Stimulated activated naive B cell treated with anti-CD40 and anti-IgM and Interleukin-4, amounts not matched to agents 10 μg/mL and 1 μg/mL and 100 μg/mL, for 72 hours (primary cell): ENCODE measurements around the gene NOCT.

Source experiments
- ATAC-seq, 2 donors: fragments of 150-1000 bp; cut with Tn5 transposase; replicated peaks; 2 replicates each; pipeline ENCODE4 v1.10.0; 2021; ENCODE audit warnings: moderate library complexity in 1 of 2
- DNase-seq: peaks from one replicate; pipeline ENCODE4 v3.0.0; 2021
- H3K27ac Mint-ChIP-seq: one replicate; pipeline ENCODE4 v1.8.0; 2022; ENCODE audit warnings: mild to moderate bottlenecking, mixed read lengths
- H3K27me3 Mint-ChIP-seq, 2 donors: one replicate each; pipeline ENCODE4 v1.8.0; 2022; ENCODE audit warnings: mixed read lengths in 2 of 2
- H3K36me3 Mint-ChIP-seq, 2 donors: one replicate each; pipeline ENCODE4 v1.8.0; 2022; ENCODE audit warnings: mixed read lengths in 2 of 2, mild to moderate bottlenecking in 1 of 2
- H3K4me1 Mint-ChIP-seq, 2 donors: one replicate each; pipeline ENCODE4 v1.8.0; 2022; ENCODE audit warnings: mixed read lengths in 2 of 2, mild to moderate bottlenecking in 1 of 2
- H3K4me3 Mint-ChIP-seq, 2 donors: one replicate each; pipeline ENCODE4 v1.8.0; 2022; ENCODE audit warnings: mild to moderate bottlenecking in 2 of 2, mixed read lengths in 2 of 2, moderate library complexity in 1 of 2
- H3K9me3 Mint-ChIP-seq, 2 donors: one replicate each; pipeline ENCODE4 v1.8.0; 2022; ENCODE audit warnings: mixed read lengths in 2 of 2, mild to moderate bottlenecking in 1 of 2

NOCT gene

GRCh38 chr4:139015269-139015947 lies at the start of gene NOCT:
NOCT (plus strand) TSS chr4:139015781; CDS start chr4:139015982, 201 bp downstream.
- peaks cover 9 to 14% of the 10 kb centered on the region in 2 donors for H3K36me3 Mint-ChIP-seq
- peak within 1 kb of the TSS; percentile 99 for H3K27ac Mint-ChIP-seq
- H3K27me3 Mint-ChIP-seq: no peaks in the 10 kb centered on the region
- H3K9me3 Mint-ChIP-seq: no peaks in the 10 kb centered on the region
- H3K4me3 Mint-ChIP-seq: peak within 1 kb of the TSS; percentile 87 to 89
- peak; percentile 96 for DNase-seq
- ATAC-seq: peak; percentile 95 to 96
- peaks cover 22 to 30% of the 10 kb centered on the region in 2 donors for H3K4me1 Mint-ChIP-seq

GRCh38 chr4:138967313-138967712 lies 48.3 kb upstream of the NOCT start:
- no peak overlapping the region for H3K27ac Mint-ChIP-seq
- no peaks in the 10 kb centered on the region for H3K9me3 Mint-ChIP-seq
- DNase-seq (no peak), ATAC-seq (peak; percentile 72 to 88)
- no peaks in the 10 kb centered on the region for H3K36me3 Mint-ChIP-seq
- no peaks in the 10 kb centered on the region for H3K27me3 Mint-ChIP-seq
- no peak overlapping the region for H3K4me3 Mint-ChIP-seq
- peaks cover 0 to 3% of the 10 kb centered on the region in 2 donors for H3K4me1 Mint-ChIP-seq

DNA sequence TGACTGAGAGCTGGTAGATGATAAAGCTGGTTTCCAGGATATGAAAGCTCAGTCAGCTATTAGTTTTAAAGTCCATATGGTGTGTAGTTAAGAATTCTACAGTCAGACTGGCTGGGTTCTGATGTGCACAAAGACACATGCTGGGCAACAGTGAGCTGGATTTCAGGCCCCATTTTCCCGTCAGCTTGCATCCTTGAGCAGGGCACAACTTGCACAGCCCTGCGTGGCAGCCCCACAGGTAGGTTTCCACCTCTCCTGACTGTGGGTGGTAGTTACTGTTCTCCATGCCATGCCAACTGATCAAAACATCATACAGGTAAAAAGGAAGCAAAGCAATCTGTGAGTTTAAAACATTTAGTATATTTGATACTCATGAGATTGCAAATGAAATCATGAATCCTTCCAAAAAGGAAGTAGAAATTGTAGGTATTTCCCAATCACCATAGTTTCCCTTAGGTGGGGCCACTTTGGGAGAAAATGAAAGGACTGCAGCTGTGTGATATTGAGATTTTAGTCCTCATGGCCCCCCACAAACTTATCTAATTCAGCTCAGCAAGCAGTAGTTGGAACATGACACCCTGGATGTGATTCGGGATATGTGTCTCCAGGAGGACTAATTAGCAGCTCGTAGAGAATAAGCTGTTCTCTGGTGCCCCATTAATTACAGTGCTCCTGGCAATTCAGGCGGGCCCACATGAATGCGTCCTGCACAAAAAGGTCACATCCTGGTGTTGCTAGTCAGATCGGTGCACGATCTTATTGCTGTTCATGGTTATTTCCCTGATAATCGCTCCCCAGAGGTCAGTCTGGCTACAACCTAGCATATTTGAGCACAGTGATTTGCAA lies 42.4 kb upstream of the NOCT start:
- H3K36me3 Mint-ChIP-seq: no peaks in the 10 kb centered on the region
- H3K4me1 Mint-ChIP-seq: peaks cover 11 to 17% of the 10 kb centered on the region in 2 donors
- no peaks in the 10 kb centered on the region for H3K27me3 Mint-ChIP-seq
- no peak overlapping the region for H3K4me3 Mint-ChIP-seq
- DNase-seq (no peak), ATAC-seq (no peak)
- H3K9me3 Mint-ChIP-seq: no peaks in the 10 kb centered on the region
- H3K27ac Mint-ChIP-seq: no peak overlapping the region

DNA sequence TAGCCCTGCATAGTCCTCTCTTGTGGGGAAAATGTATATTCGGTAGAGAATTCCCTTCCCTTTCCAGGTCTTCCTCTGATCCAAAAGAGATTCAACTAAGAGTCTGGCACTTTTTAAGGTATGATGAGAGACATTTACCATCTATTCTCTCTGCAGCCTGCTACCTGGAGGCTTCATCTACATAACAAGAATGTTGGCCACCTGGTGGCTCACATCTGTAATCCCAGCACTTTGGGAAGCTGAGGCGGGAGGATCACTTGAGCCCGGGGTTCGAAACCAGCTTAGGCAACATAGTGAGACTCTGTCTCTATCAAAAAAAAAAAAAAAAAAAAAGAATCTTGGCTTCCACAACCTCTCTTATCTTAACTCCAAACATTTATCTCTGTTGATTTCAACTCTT lies 40.4 kb upstream of the NOCT start:
- H3K4me1 Mint-ChIP-seq: peaks cover 8 to 22% of the 10 kb centered on the region in 2 donors
- no peak overlapping the region for H3K4me3 Mint-ChIP-seq
- no peaks in the 10 kb centered on the region for H3K9me3 Mint-ChIP-seq
- DNase-seq: no peak
- no peaks in the 10 kb centered on the region for H3K27me3 Mint-ChIP-seq
- no peak for ATAC-seq
- no peak overlapping the region for H3K27ac Mint-ChIP-seq
- no peaks in the 10 kb centered on the region for H3K36me3 Mint-ChIP-seq

- Mint-ChIP-seq H3K9me3 (no peaks in the 10 kb centered on the region), H3K27ac (peak overlapping the region; percentile 59), H3K4me1 (peaks cover 8 to 22% of the 10 kb centered on the region in 2 donors), H3K36me3 (no peaks in the 10 kb centered on the region), H3K27me3 (no peaks in the 10 kb centered on the region), H3K4me3 (no peak overlapping the region)
- no peak for DNase-seq
- ATAC-seq: no peak
Observed at GRCh38 chr4:138976526-138976925, 39.1 kb upstream of the NOCT start.

DNA sequence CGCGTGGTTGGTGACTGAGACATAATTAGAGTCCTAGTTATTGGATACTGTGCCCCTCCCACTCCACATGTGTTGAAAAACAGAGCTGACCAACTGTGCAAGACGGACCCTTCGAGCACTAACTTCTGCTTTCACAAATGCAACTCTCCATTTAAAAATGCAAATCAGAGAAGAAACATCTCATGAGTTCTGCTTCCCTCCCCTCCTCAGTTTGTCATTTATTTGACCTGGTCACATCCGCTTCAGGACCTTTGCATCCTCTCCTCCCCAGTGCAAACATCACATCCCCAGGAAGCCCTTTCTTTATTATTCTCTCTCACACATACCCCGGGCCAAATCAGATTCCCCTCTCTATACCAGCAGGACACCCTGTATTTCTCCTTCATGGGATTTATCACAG lies 38.1 kb upstream of the NOCT start:
- ATAC-seq (peak; percentile 94 to 96), DNase-seq (peak; percentile 32)
- no peaks in the 10 kb centered on the region for H3K9me3 Mint-ChIP-seq
- no peaks in the 10 kb centered on the region for H3K27me3 Mint-ChIP-seq
- peak overlapping the region; percentile 27 for H3K27ac Mint-ChIP-seq
- peaks cover 8 to 23% of the 10 kb centered on the region in 2 donors for H3K4me1 Mint-ChIP-seq
- H3K4me3 Mint-ChIP-seq: peak overlapping the region; percentile 7 to 37
- no peaks in the 10 kb centered on the region for H3K36me3 Mint-ChIP-seq

- no peaks in the 10 kb centered on the region for H3K27me3 Mint-ChIP-seq
- H3K36me3 Mint-ChIP-seq: no peaks in the 10 kb centered on the region
- peak overlapping the region; percentile 27 for H3K27ac Mint-ChIP-seq
- DNase-seq: no peak
- no peak overlapping the region for H3K4me3 Mint-ChIP-seq
- peaks cover 11 to 29% of the 10 kb centered on the region in 2 donors for H3K4me1 Mint-ChIP-seq
- ATAC-seq: no peak
- H3K9me3 Mint-ChIP-seq: no peaks in the 10 kb centered on the region
Observed at GRCh38 chr4:138978028-138978585, 37.5 kb upstream of the NOCT start.

GRCh38 chr4:138978600-138978999 lies 37.0 kb upstream of the NOCT start:
- no peak overlapping the region for H3K4me3 Mint-ChIP-seq
- peaks cover 11 to 33% of the 10 kb centered on the region in 2 donors for H3K4me1 Mint-ChIP-seq
- H3K9me3 Mint-ChIP-seq: no peaks in the 10 kb centered on the region
- DNase-seq (no peak), ATAC-seq (no peak)
- H3K27ac Mint-ChIP-seq: no peak overlapping the region
- no peaks in the 10 kb centered on the region for H3K27me3 Mint-ChIP-seq
- H3K36me3 Mint-ChIP-seq: no peaks in the 10 kb centered on the region

DNA sequence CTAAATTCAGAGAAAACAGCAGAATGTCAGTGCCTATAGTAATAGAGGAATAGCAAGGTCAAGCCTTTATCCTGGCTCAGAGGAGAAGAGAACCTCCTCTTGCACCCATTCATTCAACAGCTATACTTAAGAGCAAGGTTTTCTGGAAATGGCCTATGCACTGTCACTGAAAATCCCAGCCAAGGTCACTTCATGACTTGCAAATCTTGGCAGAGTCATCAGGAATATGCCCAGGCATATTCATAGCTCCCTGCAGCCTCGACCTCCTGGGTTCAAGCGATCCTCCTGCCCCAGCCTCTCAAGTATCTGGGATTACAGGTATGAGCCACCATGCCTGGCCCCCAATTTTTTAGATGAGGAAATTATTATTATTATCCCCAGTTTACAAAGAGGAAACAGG lies 35.8 kb upstream of the NOCT start:
- DNase-seq (no peak), ATAC-seq (no peak)
- Mint-ChIP-seq H3K4me1 (peaks cover 11 to 33% of the 10 kb centered on the region in 2 donors), H3K36me3 (no peaks in the 10 kb centered on the region), H3K27ac (no peak overlapping the region), H3K9me3 (no peaks in the 10 kb centered on the region), H3K27me3 (no peaks in the 10 kb centered on the region), H3K4me3 (no peak overlapping the region)

DNA sequence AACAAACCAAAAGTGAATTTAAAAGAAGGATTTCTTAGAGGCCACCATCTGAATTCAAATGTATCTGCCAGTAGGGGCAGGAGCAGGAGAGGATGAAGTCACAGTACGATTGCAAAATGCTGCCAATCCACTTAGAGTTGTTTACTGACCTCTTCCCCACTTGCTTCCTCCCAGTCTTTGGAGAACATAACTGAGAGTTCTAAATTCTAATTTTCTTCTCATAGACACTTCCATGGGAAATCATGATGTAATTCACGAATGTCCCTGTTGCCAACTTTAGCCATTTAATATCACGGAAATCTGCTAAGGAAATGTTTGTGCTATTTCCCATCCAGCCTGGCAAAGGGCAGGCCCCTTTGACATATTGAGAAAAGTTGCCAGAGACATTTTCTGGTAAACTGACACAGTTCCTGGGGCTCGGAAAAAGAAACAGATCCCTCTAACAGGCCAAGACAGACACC lies 33.6 kb upstream of the NOCT start:
- no peak overlapping the region for H3K4me3 Mint-ChIP-seq
- no peaks in the 10 kb centered on the region for H3K9me3 Mint-ChIP-seq
- ATAC-seq: no peak
- no peaks in the 10 kb centered on the region for H3K27me3 Mint-ChIP-seq
- no peak for DNase-seq
- H3K27ac Mint-ChIP-seq: no peak overlapping the region
- peaks cover 11 to 27% of the 10 kb centered on the region in 2 donors for H3K4me1 Mint-ChIP-seq
- H3K36me3 Mint-ChIP-seq: no peaks in the 10 kb centered on the region

- Mint-ChIP-seq H3K9me3 (no peaks in the 10 kb centered on the region), H3K4me1 (peaks cover 6 to 20% of the 10 kb centered on the region in 2 donors), H3K36me3 (no peaks in the 10 kb centered on the region), H3K4me3 (no peak overlapping the region), H3K27me3 (no peaks in the 10 kb centered on the region), H3K27ac (peak overlapping the region; percentile 89)
- no peak for DNase-seq
- ATAC-seq: peak in 1 of 2 donors; percentile 7
Observed at GRCh38 chr4:138982754-138983153, 32.8 kb upstream of the NOCT start.

DNA sequence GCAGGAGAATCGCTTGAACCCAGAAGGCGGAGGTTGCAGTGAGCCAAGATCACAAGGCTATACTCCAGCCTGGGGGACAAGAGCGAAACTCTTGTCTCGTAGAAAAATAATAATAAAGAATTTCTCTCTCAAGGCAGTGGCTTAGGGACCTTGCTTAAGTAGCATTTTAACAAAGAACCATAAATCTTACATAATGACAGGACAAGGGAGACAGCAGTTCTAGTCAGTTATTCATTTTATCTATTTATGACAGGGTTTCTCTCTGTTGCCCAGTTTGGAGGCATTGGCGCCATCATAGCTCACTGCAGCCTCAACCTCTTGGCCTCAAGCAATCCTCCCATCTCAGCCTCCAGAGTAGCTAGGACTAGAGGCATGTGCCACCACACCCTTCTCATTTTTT lies 31.9 kb upstream of the NOCT start:
- ATAC-seq (no peak), DNase-seq (no peak)
- Mint-ChIP-seq H3K9me3 (no peaks in the 10 kb centered on the region), H3K4me1 (peaks cover 3 to 10% of the 10 kb centered on the region in 2 donors), H3K27ac (no peak overlapping the region), H3K27me3 (peaks cover 0 to 2% of the 10 kb centered on the region in 2 donors), H3K4me3 (no peak overlapping the region), H3K36me3 (no peaks in the 10 kb centered on the region)

- Mint-ChIP-seq H3K4me3 (no peak overlapping the region), H3K27ac (no peak overlapping the region), H3K4me1 (peaks cover 5 to 10% of the 10 kb centered on the region in 2 donors), H3K27me3 (peaks cover 0 to 4% of the 10 kb centered on the region in 2 donors), H3K9me3 (no peaks in the 10 kb centered on the region), H3K36me3 (no peaks in the 10 kb centered on the region)
- DNase-seq: no peak
- ATAC-seq: no peak
Observed at GRCh38 chr4:138984647-138985046, 30.9 kb upstream of the NOCT start.

DNA sequence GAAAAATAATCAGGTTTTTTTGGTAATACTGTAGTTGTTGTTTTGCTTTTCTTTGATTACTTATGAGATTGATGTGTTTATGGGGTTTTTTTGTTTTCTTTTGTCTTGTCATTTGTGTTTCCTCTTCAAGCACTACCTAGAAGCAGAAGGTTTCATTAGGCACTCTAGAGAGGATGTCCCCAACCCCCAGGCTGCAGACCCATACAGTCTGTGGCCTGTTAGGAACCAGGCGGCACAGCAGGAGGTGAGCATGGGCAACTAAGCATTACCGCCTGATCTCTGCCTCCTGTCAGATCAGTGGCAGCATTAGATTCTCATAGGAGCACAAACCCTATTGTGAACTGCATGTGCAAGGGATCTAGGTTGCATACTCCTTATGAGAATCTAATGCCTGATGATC lies 22.9 kb upstream of the NOCT start:
- Mint-ChIP-seq H3K27me3 (peaks cover 0 to 4% of the 10 kb centered on the region in 2 donors), H3K9me3 (no peaks in the 10 kb centered on the region), H3K36me3 (no peaks in the 10 kb centered on the region), H3K4me1 (peaks cover 4 to 9% of the 10 kb centered on the region in 2 donors), H3K27ac (no peak overlapping the region), H3K4me3 (no peak overlapping the region)
- no peak for DNase-seq
- peak; percentile 57 to 68 for ATAC-seq
